IPS-20b (cell line): ENCODE results near the gene ANO2.

Source experiments
- H3K27ac ChIP-seq: one replicate; pipeline ENCODE4 v1.5.1; 2013; ENCODE audit warnings: low read length
- H3K27me3 ChIP-seq: 2 replicates; pipeline ENCODE4 v1.6.1; 2013; ENCODE audit warnings: mild to moderate bottlenecking, low read length, inconsistent platforms; ENCODE audit not compliant: insufficient read depth
- H3K36me3 ChIP-seq: 2 replicates; pipeline ENCODE4 v1.6.1; 2013; ENCODE audit warnings: low read depth, mild to moderate bottlenecking, inconsistent platforms, low read length, moderate library complexity; ENCODE audit not compliant: insufficient read depth
- H3K4me1 ChIP-seq: 2 replicates; pipeline ENCODE4 v1.6.1; 2013; ENCODE audit warnings: mild to moderate bottlenecking, control low read depth, inconsistent platforms, low read length, moderate library complexity; ENCODE audit not compliant: insufficient read depth
- H3K4me3 ChIP-seq: 2 replicates; pipeline ENCODE4 v1.5.1; 2013; ENCODE audit warnings: mild to moderate bottlenecking, low read length, inconsistent platforms
- H3K9ac ChIP-seq: 2 replicates; pipeline ENCODE4 v1.6.1; 2013; ENCODE audit warnings: low read depth, mild to moderate bottlenecking, inconsistent platforms, low read length, moderate library complexity
- H3K9me3 ChIP-seq: 2 replicates; pipeline ENCODE4 v1.6.1; 2013; ENCODE audit warnings: mild to moderate bottlenecking, low read depth, low read length, inconsistent platforms; ENCODE audit not compliant: insufficient read depth

ANO2 gene

DNA sequence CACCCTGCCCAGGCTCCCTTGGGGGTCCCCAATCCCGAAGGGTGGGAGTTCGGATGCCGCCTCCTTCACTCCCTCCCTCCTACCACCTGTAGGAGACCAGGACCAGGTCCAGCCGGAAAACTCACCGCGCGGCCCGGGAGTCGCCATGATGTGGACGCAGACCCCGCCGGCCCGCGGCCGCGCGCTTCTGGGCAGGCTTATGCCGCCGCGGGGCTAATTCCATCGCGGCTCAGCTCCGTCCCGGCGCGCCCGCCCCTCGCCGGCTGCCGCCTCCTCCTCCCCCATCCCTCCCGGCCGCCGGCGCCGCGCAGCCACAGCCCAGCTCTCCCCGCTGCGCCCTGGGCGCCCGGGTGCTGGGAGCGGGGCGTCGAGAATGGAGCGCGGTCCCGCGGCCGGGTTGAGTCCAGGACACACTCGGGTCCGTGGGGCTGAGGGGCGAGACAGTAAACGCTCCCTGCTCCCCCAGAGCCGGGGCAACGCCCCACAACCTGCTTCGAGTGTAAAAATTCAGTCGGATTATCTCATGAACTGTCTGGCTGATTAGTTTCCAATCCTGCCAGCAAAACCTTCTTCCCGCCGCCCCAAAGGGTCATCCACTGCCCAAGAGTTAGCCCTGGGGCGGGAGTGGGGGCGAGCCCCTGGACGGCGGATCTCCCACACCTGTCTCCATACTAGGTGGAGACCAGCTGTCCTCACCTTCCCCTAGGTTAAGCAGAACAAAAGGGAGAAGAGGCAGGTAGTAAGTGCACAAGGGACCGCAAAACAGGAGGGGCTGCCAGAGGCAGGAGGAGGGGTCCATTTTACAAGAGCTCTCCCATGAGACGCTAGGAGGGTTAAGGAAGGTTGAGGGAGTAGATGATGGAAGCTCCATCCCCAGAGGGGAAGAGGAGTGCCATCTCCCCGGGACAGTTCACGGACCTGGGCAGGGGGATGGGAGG lies at the start of gene ANO2:
Gene ANO2 (minus strand): TSS at position 189 of the 938 bp plus-strand sequence. CDS start 42 bp downstream, at position 147.
- Histone ChIP-seq H3K27me3 (peaks cover 37% of the 10 kb centered on the region), H3K4me3 (peak within 1 kb of the TSS; percentile 83)

DNA sequence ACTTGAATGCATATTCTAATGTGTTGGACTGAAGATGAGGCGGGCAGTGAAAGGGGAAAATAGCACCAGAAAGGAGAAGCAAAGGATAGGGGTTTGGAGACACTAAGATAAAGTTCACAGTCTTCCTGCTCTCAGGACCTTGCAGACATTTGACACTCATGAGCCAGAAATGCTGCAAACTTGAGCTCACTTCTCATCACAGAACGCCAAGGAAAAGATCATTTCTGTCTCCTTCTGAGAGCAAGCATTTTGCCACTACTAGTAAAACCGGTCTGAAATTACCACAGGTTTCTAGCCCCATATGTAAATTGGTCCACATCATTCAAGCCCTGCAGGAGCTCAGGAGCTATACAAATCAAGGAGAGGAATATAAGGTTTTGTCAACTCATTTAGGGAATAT lies 44.6 kb upstream of the ANO2 start:
- Histone ChIP-seq H3K9ac (no peak overlapping the region), H3K4me3 (no peak overlapping the region), H3K36me3 (no peaks in the 10 kb centered on the region), H3K4me1 (peaks cover 13% of the 10 kb centered on the region; the same call in 1 of the 2 replicates), H3K27ac (no peak overlapping the region), H3K27me3 (no peaks in the 10 kb centered on the region), H3K9me3 (no peaks in the 10 kb centered on the region)

More for the DNA sequence above, at the start of gene ANO2:
- Histone ChIP-seq H3K27ac (no peak within 1 kb of the TSS), H3K36me3 (no peaks in the 10 kb centered on the region), H3K9me3 (no peaks in the 10 kb centered on the region), H3K4me1 (peaks cover 9% of the 10 kb centered on the region), H3K9ac (peak within 1 kb of the TSS; percentile 82)

DNA sequence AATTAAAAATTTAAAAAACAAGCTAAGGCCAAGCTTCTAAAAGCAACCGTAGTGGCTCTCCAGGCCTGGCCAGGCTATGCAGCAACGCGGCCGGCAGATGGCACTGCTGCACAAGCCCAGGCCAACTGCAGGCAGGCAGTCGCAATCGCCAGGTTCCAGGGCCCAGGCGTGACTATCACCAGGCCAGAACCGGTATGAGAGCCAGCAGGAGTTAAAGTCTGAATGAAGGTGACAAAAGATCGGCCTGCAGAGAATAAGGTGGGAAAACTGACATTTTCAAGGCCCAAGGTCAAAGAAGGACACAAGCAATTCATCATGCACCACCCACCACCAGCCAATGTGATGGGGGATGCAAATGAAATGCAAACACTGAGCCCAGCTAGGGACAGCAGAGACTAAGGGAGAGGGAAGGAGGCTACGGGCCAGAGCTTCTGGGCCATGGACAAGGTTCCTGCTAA lies 43.6 kb upstream of the ANO2 start:
- H3K9me3 ChIP-seq: no peaks in the 10 kb centered on the region
- H3K36me3 ChIP-seq: no peaks in the 10 kb centered on the region
- no peaks in the 10 kb centered on the region for H3K27me3 ChIP-seq
- peak overlapping the region; percentile 43; the same call in 1 of the 2 replicates for H3K9ac ChIP-seq
- H3K27ac ChIP-seq: no peak overlapping the region
- peaks cover 13% of the 10 kb centered on the region; the same call in 1 of the 2 replicates for H3K4me1 ChIP-seq
- no peak overlapping the region for H3K4me3 ChIP-seq

DNA sequence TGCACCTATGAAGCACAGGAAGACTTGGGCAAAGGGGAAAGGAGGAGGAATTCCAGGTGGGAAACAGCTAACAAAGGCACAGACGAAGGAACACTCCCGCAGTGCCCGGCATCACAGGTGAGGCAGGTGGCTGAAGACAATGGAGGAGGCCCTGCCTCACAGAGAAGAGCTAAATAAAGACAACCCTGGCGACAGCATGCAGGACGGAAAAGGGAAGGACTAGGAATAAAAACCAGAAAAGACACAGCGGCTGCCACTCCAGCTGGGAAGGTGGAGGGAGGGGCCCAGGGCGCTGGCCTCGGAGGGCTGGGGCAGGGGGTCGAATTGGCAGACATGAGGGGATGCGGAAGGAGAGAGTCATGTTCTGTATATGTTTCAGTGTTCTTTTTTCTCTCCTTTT lies 43.0 kb upstream of the ANO2 start:
- H3K4me1 ChIP-seq: peaks cover 13% of the 10 kb centered on the region; the same call in 1 of the 2 replicates
- H3K9ac ChIP-seq: peak overlapping the region; percentile 43; the same call in 1 of the 2 replicates
- H3K27ac ChIP-seq: no peak overlapping the region
- no peaks in the 10 kb centered on the region for H3K9me3 ChIP-seq
- H3K36me3 ChIP-seq: no peaks in the 10 kb centered on the region
- H3K27me3 ChIP-seq: no peaks in the 10 kb centered on the region
- no peak overlapping the region for H3K4me3 ChIP-seq

DNA sequence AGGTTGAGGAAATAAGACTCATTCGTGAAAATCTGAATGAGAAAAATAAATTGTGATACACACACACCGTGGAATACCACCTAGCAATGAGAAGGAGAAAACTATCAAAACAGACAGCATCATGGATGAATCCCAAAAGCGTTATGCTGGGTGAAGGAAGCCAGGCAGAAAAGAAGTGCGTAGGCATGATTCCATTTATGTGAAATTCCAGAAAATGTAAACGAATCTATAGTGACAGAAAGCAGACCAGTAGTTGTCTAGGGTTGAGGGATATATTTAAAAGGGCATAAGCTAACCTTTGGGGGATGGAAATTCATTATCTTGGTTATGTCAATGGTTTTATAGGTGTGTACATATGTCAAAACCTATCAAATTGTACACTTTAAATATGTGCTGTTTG lies 42.5 kb upstream of the ANO2 start:
- peaks cover 13% of the 10 kb centered on the region; the same call in 1 of the 2 replicates for H3K4me1 ChIP-seq
- H3K9ac ChIP-seq: peak overlapping the region; percentile 43; the same call in 1 of the 2 replicates
- no peaks in the 10 kb centered on the region for H3K9me3 ChIP-seq
- no peaks in the 10 kb centered on the region for H3K36me3 ChIP-seq
- H3K27me3 ChIP-seq: no peaks in the 10 kb centered on the region
- H3K27ac ChIP-seq: no peak overlapping the region
- no peak overlapping the region for H3K4me3 ChIP-seq

DNA sequence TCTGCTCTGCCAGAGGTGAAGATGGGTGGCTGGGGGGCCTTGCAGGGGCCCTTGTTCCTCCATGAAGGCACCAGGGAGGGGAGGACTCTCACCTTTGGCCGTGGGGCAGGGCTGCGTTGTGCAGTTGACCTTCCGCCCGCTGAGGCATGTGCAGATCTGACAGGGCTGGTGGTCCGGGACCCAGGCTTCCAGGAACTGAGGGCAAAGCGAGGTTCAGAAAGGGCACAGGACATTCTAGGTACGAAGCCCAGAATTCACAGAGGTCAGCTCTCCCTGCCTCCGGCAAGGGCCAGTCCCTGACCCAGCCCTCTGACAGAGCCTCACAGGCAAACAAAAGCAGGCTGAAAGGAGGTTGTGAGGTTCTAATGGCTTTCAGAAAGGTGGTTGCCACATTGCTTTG lies 40.4 kb upstream of the ANO2 start:
- no peak overlapping the region for H3K27ac ChIP-seq
- peaks cover 13% of the 10 kb centered on the region; the same call in 1 of the 2 replicates for H3K4me1 ChIP-seq
- H3K27me3 ChIP-seq: no peaks in the 10 kb centered on the region
- H3K9me3 ChIP-seq: no peaks in the 10 kb centered on the region
- no peak overlapping the region for H3K4me3 ChIP-seq
- H3K9ac ChIP-seq: no peak overlapping the region
- H3K36me3 ChIP-seq: no peaks in the 10 kb centered on the region

DNA sequence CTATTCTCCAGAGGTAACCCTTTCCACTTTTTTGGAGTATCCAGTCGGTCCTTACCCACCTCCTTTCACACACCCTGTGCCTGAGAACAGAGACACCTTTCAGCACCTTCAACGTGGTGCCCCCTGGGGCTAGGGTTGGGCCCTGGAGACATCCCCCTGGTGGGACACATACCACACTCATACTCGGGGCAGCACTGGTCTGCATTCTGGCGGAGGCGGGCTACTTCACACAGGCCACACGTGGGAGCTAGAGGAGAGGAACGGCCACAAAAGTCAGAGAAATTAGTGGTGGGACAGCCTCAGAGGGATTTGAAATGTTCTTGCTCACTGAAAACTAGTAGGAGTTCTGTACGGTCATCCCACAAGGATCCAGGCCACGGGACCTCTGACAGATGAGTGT lies 39.8 kb upstream of the ANO2 start:
- Histone ChIP-seq H3K4me1 (peaks cover 13% of the 10 kb centered on the region; the same call in 1 of the 2 replicates), H3K4me3 (no peak overlapping the region), H3K27me3 (no peaks in the 10 kb centered on the region), H3K9me3 (no peaks in the 10 kb centered on the region), H3K36me3 (no peaks in the 10 kb centered on the region), H3K9ac (no peak overlapping the region), H3K27ac (no peak overlapping the region)

DNA sequence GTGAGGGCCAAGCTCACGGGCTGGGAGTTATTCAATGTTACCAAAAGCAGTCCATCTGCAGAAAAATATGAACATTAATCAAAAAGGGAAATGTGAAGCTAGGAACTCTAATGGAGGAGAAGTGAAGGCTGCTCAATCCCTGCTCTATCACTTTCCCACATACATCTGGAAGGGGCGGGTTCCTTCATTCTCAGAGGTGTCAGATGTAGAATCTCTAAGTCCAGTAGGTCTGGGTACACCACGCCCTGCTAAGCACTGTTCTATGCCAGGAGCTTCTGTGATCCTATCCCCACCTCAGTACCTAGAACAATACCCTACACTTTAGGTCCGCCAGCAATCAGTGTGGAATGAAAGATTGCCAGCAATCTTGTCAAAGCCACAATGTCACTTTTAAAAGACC lies 37.0 kb upstream of the ANO2 start:
- Histone ChIP-seq H3K9ac (no peak overlapping the region), H3K9me3 (no peaks in the 10 kb centered on the region), H3K27me3 (no peaks in the 10 kb centered on the region), H3K36me3 (no peaks in the 10 kb centered on the region), H3K4me1 (no peaks in the 10 kb centered on the region; the same call in 1 of the 2 replicates), H3K4me3 (no peak overlapping the region), H3K27ac (no peak overlapping the region)

DNA sequence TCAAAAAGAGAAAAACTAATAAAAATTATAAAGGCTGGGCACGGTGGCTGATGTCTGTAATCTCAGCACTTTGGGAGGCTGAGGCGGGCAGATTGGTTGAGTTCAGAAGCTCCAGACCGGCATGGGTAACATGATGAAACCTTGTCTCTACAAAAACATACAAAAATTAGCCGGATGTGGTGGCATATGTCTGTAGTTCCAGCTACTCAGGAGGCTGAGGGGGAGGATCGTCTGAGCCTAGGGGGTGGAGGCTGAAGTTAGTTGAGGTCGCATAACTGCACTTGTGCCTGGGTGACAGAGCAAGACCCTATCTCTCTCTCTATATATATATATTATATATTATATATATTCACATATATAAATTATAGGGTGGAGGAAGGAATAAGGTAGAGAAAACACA lies 32.5 kb upstream of the ANO2 start:
- H3K27ac ChIP-seq: no peak overlapping the region
- no peaks in the 10 kb centered on the region for H3K27me3 ChIP-seq

DNA sequence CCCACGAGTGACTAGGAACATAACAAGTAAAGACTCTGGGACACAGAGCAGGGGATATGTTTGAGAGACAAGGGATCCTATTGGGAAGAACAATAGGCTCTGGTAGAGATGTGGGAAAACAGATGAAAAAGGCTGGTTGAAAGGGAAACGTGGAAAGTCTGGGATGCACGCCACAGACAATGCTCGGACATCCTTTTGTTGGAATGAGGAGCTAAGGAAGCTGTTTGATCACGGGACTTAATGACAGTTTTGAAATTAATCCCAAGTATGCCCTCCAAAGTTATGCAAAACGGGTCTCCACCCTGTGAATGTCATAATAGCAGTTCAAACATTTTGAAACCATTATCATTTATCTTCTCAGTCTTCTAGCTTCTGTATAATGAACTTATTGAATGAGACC lies 31.7 kb upstream of the ANO2 start:
- Histone ChIP-seq H3K4me3 (no peak overlapping the region), H3K9me3 (no peaks in the 10 kb centered on the region), H3K4me1 (no peaks in the 10 kb centered on the region), H3K27ac (no peak overlapping the region), H3K36me3 (no peaks in the 10 kb centered on the region), H3K9ac (no peak overlapping the region), H3K27me3 (no peaks in the 10 kb centered on the region)

More for the DNA sequence above, 32.5 kb upstream of the ANO2 start:
- Histone ChIP-seq H3K4me1 (no peaks in the 10 kb centered on the region), H3K9ac (no peak overlapping the region), H3K9me3 (no peaks in the 10 kb centered on the region), H3K36me3 (no peaks in the 10 kb centered on the region), H3K4me3 (no peak overlapping the region)

DNA sequence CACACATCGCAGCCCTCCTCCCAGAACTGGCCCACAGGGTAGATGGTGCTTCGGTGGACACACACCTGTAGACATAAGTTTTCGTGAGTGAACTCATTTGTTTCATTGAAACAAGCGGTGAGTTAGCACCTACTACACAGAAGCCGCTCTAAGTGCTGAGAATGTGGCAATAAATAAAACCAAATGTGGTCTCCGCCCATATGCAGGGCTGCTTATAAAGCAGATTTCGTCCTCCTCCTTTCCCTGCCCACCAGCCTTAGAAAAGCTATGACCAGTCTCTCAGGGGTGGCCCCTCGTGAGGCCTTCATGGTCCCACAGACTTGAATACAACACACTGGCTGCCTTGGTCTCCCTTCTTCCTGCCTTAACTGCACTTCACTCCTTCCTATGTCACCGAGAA lies 31.1 kb upstream of the ANO2 start:
- no peaks in the 10 kb centered on the region for H3K36me3 ChIP-seq
- H3K27me3 ChIP-seq: no peaks in the 10 kb centered on the region
- no peak overlapping the region for H3K27ac ChIP-seq
- no peak overlapping the region for H3K9ac ChIP-seq
- no peaks in the 10 kb centered on the region for H3K4me1 ChIP-seq
- no peak overlapping the region for H3K4me3 ChIP-seq
- no peaks in the 10 kb centered on the region for H3K9me3 ChIP-seq
